Memory B cell (primary cell): ENCODE data around the gene SPRING1.

Experiments used
- ATAC-seq: fragments of 150-1000 bp; cut with Tn5 transposase; 2 replicates; pipeline ENCODE4 v1.10.0; 2021; ENCODE audit warnings: low read depth, mild to moderate bottlenecking, moderate library complexity
- DNase-seq, 2 donors: peaks; one replicate each; pipeline ENCODE4 v3.0.0; 2022; ENCODE audit warnings: low spot score in 2 of 2
- H3K27ac Mint-ChIP-seq: one replicate; pipeline ENCODE4 v1.8.0; 2022; ENCODE audit warnings: mild to moderate bottlenecking, moderate library complexity, mixed read lengths
- H3K27me3 Mint-ChIP-seq: one replicate; pipeline ENCODE4 v1.8.0; 2022; ENCODE audit warnings: mixed read lengths
- H3K36me3 Mint-ChIP-seq: one replicate; pipeline ENCODE4 v1.8.0; 2022; ENCODE audit warnings: mild to moderate bottlenecking, mixed read lengths
- H3K4me1 Mint-ChIP-seq: one replicate; pipeline ENCODE4 v1.8.0; 2022; ENCODE audit warnings: mixed read lengths
- H3K4me3 Mint-ChIP-seq: one replicate; pipeline ENCODE4 v1.8.0; 2022; ENCODE audit warnings: mild to moderate bottlenecking, moderate library complexity, mixed read lengths
- H3K9me3 Mint-ChIP-seq: one replicate; pipeline ENCODE4 v1.8.0; 2022; ENCODE audit warnings: mixed read lengths

SPRING1 gene

GRCh38 chr12:116692605-116693004 lies 45.3 kb downstream of the SPRING1 start:
- H3K4me1 Mint-ChIP-seq, result peaks cover 29% of the 10 kb centered on the region
- H3K36me3 Mint-ChIP-seq, result no peaks in the 10 kb centered on the region
- no peak overlapping the region for H3K27ac Mint-ChIP-seq
- DNase-seq, result no peak
- no peak for ATAC-seq
- H3K27me3 Mint-ChIP-seq, result peaks cover 24% of the 10 kb centered on the region
- H3K4me3 Mint-ChIP-seq, result peak overlapping the region; percentile 63
- no peaks in the 10 kb centered on the region for H3K9me3 Mint-ChIP-seq

DNA sequence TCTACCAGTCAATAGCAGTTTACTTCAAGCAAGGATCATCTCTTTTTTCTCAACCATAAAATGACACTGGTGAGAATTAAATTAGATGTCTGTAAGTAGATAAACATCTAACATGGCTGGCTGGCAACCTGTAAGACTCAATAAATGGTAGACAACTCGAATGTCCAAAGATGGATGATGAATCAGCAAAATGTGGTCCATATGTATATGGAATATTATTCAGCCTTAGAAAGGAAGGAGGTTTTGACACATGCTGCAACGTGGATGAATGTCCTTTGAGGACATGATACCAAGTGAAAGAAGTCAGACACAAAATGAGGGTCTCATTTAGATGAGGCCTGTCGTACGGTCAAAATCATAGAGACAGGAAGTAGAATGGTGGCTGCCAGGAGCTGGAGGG lies 46.2 kb downstream of the SPRING1 start:
- no peak overlapping the region for H3K27ac Mint-ChIP-seq
- H3K9me3 Mint-ChIP-seq, result peaks cover 2% of the 10 kb centered on the region
- no peak overlapping the region for H3K4me3 Mint-ChIP-seq
- H3K36me3 Mint-ChIP-seq, result no peaks in the 10 kb centered on the region
- peaks cover 29% of the 10 kb centered on the region for H3K4me1 Mint-ChIP-seq
- DNase-seq (no peak), ATAC-seq (no peak)
- H3K27me3 Mint-ChIP-seq, result peaks cover 24% of the 10 kb centered on the region

DNA sequence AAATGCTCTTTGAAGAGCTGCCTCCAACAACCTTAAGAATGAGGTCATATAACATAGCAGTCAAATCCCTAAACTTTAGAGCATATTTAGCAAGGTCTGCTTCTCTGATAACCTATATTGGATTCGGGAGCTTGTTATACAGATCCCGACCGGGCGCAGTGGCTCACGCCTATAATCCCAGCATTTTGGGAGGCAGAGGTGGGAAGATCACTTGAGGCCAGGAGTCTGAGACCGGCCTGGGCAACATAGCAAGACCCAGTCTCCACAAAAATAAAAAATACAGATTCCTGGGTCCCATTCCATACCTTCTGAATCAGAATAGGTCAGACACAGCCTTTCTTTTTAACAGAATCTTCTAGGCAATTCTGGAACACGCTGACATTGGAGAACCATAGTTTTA lies 46.7 kb downstream of the SPRING1 start:
- peaks cover 2% of the 10 kb centered on the region for H3K9me3 Mint-ChIP-seq
- H3K4me1 Mint-ChIP-seq, result peaks cover 26% of the 10 kb centered on the region
- ATAC-seq (no peak), DNase-seq (no peak)
- H3K36me3 Mint-ChIP-seq, result no peaks in the 10 kb centered on the region
- peaks cover 21% of the 10 kb centered on the region for H3K27me3 Mint-ChIP-seq
- H3K27ac Mint-ChIP-seq, result no peak overlapping the region
- no peak overlapping the region for H3K4me3 Mint-ChIP-seq

DNA sequence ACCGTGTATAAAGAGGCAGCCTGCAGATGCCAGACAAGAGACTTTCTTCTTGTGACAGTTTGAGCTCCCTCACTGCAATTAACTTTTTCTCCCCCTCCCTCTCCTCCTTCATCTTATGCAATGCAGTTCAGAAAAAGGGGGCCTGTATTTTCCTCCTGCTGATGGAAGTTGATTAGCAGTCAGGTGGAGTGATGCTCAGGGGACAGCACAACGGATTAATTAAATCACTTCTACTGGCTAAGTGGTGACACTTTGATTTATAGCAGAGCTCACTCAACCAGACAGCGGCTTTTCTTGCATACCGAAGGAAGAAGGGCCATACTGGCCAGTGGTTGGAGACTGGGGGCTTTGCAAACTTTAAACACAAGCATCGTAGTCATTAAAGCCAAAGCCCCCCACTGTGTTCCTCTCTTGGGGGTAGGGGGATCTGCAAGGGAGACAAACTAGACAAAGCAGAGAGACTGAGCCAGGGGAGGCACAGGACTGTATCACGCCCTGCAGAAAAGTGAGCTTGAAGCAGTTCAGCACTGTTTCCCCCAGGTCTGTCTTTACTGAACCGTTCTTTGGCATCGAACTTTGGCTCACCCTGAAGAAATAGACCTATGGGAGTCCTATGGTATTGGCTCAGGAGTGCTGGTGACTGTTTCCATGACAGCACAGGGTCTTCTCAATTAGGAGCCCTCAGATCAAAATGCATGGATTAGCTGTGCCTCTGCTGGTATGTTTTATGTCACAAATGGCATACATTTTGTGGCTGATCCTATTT lies 47.7 kb downstream of the SPRING1 start:
- Mint-ChIP-seq H3K36me3 (no peaks in the 10 kb centered on the region), H3K27ac (no peak overlapping the region), H3K27me3 (peaks cover 17% of the 10 kb centered on the region), H3K4me3 (no peak overlapping the region), H3K4me1 (peaks cover 22% of the 10 kb centered on the region), H3K9me3 (peaks cover 2% of the 10 kb centered on the region)
- no peak for ATAC-seq
- DNase-seq, result no peak

DNA sequence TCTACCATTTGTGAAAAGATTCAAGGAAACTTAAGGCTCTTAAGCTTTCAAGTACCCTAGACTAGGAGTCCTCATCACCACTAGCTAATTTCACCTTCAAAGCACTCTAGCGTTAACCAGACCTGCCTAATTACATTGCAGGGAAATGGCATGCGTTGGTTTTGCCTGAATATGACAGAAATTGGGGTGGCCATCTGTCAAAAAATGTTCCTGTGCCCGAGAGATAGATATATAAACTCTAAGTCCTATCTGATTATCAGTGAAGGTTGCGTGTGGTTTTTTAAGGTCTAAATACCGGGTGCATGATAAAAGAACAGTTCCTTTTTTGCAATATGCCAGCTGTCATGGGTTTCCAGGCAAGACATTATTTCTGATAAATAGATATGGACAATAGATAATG lies 48.3 kb downstream of the SPRING1 start:
- Mint-ChIP-seq H3K36me3 (no peaks in the 10 kb centered on the region), H3K9me3 (peaks cover 2% of the 10 kb centered on the region), H3K27me3 (peaks cover 13% of the 10 kb centered on the region), H3K27ac (no peak overlapping the region), H3K4me3 (no peak overlapping the region), H3K4me1 (peaks cover 15% of the 10 kb centered on the region)
- ATAC-seq (no peak), DNase-seq (no peak)
